ENCODE data around the gene MND1.
"Not testable (repeated sequence)": the region's sequence is repeated elsewhere in the genome, so short reads cannot be mapped to it uniquely, and the experiment has no call there.

MND1 gene

GRCh38 chr4:153409924-153410501 lies 65.5 kb downstream of the MND1 start:
- DNase-seq (ENCODE audit: low spot score) = no peak

GRCh38 chr4:153413842-153414241 lies 69.4 kb downstream of the MND1 start:
- peaks cover 12% of the 10 kb centered on the region; the same call in 1 of the 2 replicates for H3K36me3 ChIP-seq (ENCODE audit: low read depth)
- H3K4me3 ChIP-seq (ENCODE audit: severe bottlenecking) = no peak overlapping the region
- H3K4me1 ChIP-seq (ENCODE audit: insufficient read depth, poor library complexity, severe bottlenecking) = peaks cover 6% of the 10 kb centered on the region

More at GRCh38 chr4:153409924-153410501, 65.5 kb downstream of the MND1 start:
- no peak overlapping the region for H3K4me3 ChIP-seq (ENCODE audit: severe bottlenecking)
- H3K9me3 ChIP-seq (ENCODE audit: severe bottlenecking) = no peaks in the 10 kb centered on the region
- peaks cover 11% of the 10 kb centered on the region for H3K4me1 ChIP-seq (ENCODE audit: insufficient read depth, poor library complexity, severe bottlenecking)
- TF ChIP-seq, protein P1, sequence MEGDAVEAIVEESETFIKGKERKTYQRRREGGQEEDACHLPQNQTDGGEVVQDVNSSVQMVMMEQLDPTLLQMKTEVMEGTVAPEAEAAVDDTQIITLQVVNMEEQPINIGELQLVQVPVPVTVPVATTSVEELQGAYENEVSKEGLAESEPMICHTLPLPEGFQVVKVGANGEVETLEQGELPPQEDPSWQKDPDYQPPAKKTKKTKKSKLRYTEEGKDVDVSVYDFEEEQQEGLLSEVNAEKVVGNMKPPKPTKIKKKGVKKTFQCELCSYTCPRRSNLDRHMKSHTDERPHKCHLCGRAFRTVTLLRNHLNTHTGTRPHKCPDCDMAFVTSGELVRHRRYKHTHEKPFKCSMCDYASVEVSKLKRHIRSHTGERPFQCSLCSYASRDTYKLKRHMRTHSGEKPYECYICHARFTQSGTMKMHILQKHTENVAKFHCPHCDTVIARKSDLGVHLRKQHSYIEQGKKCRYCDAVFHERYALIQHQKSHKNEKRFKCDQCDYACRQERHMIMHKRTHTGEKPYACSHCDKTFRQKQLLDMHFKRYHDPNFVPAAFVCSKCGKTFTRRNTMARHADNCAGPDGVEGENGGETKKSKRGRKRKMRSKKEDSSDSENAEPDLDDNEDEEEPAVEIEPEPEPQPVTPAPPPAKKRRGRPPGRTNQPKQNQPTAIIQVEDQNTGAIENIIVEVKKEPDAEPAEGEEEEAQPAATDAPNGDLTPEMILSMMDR (IDR thresholded peaks at IDR 0.05; ENCODE audit: poor library complexity, severe bottlenecking) = no peak
- H3K36me3 ChIP-seq (ENCODE audit: low read depth) = peaks cover 9% of the 10 kb centered on the region
- H3K27ac ChIP-seq (ENCODE audit: poor library complexity, severe bottlenecking) = peak overlapping the region; percentile 8
- no peaks in the 10 kb centered on the region for H3K27me3 ChIP-seq (ENCODE audit: insufficient read depth, poor library complexity, severe bottlenecking)
- ATAC-seq (ENCODE audit: low read depth) = no peak

GRCh38 chr4:153416456-153416855 lies 72.0 kb downstream of the MND1 start:
- not testable (repeated sequence) for ATAC-seq (ENCODE audit: low read depth); H3K36me3 ChIP-seq (ENCODE audit: low read depth); H3K9me3 ChIP-seq (ENCODE audit: severe bottlenecking); H3K27ac ChIP-seq (ENCODE audit: poor library complexity, severe bottlenecking); H3K4me1 ChIP-seq (ENCODE audit: insufficient read depth, poor library complexity, severe bottlenecking); DNase-seq (ENCODE audit: low spot score); H3K4me3 ChIP-seq (ENCODE audit: severe bottlenecking); H3K27me3 ChIP-seq (ENCODE audit: insufficient read depth, poor library complexity, severe bottlenecking)

More at GRCh38 chr4:153413842-153414241, 69.4 kb downstream of the MND1 start:
- H3K9me3 ChIP-seq (ENCODE audit: severe bottlenecking) = no peaks in the 10 kb centered on the region
- H3K27me3 ChIP-seq (ENCODE audit: insufficient read depth, poor library complexity, severe bottlenecking) = no peaks in the 10 kb centered on the region
- TF ChIP-seq, protein P1 (IDR thresholded peaks at IDR 0.05; ENCODE audit: poor library complexity, severe bottlenecking) = no peak
- no peak overlapping the region for H3K27ac ChIP-seq (ENCODE audit: poor library complexity, severe bottlenecking)
- no peak for DNase-seq (ENCODE audit: low spot score)
- no peak for ATAC-seq (ENCODE audit: low read depth)

DNA sequence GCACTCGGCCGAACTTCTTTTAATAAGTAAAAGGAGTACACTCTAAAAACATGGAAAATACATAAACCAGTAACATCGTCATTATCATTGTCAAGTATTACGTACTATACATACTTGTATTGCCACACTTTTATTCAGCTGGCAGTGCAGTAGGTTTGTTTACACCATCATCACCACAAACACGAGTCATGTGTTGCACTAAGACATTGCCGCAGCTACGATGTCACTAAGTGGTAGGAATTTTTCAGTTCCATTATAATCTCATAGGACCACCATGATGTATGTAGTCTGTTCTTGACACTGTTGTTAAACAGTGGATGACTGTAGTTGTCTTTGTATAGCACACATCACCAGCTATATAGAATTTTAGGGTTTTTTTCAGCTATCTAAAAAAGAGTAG lies 73.6 kb downstream of the MND1 start:
- ATAC-seq (ENCODE audit: low read depth) (no peak), DNase-seq (ENCODE audit: low spot score) (no peak)
- no peaks in the 10 kb centered on the region for H3K4me1 ChIP-seq (ENCODE audit: insufficient read depth, poor library complexity, severe bottlenecking)

DNA sequence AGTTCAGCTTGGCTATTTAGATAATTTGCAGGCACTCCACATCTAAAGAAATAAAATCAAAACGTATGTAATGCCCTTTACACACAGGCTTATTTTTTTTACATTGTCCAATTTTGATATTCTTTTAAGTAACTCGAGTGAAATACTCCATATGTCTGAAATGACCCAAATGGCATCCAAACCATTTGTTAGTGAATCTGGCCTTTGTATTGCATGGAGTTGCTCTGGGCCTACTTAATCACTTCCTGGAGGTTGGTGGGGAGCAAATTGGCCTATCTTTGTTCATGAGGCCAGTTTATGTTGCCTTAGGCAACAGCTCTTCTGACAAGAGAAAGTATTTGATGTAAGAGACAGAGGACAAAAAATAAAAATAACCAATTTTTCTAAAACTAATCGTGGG lies 74.1 kb downstream of the MND1 start:
- TF ChIP-seq, protein P1 (IDR thresholded peaks at IDR 0.05; ENCODE audit: poor library complexity, severe bottlenecking) = no peak

More for the DNA sequence above, 73.6 kb downstream of the MND1 start:
- Histone ChIP-seq H3K27me3 (ENCODE audit: insufficient read depth, poor library complexity, severe bottlenecking) (no peaks in the 10 kb centered on the region), H3K9me3 (ENCODE audit: severe bottlenecking) (no peaks in the 10 kb centered on the region), H3K36me3 (ENCODE audit: low read depth) (peaks cover 4% of the 10 kb centered on the region), H3K4me3 (ENCODE audit: severe bottlenecking) (no peak overlapping the region), H3K27ac (ENCODE audit: poor library complexity, severe bottlenecking) (no peak overlapping the region)
- TF ChIP-seq, protein P1 (IDR thresholded peaks at IDR 0.05; ENCODE audit: poor library complexity, severe bottlenecking) = no peak

More for the DNA sequence above, 74.1 kb downstream of the MND1 start:
- Histone ChIP-seq H3K4me1 (ENCODE audit: insufficient read depth, poor library complexity, severe bottlenecking) (no peaks in the 10 kb centered on the region), H3K9me3 (ENCODE audit: severe bottlenecking) (no peaks in the 10 kb centered on the region), H3K36me3 (ENCODE audit: low read depth) (peaks cover 4% of the 10 kb centered on the region), H3K27ac (ENCODE audit: poor library complexity, severe bottlenecking) (no peak overlapping the region), H3K27me3 (ENCODE audit: insufficient read depth, poor library complexity, severe bottlenecking) (no peaks in the 10 kb centered on the region), H3K4me3 (ENCODE audit: severe bottlenecking) (no peak overlapping the region)
- ATAC-seq (ENCODE audit: low read depth) = no peak
- no peak for DNase-seq (ENCODE audit: low spot score)
